CD4-positive, alpha-beta T cell treated with Interleukin-4 for 1 hour (primary cell): ENCODE results near the gene S100A16.
A peak's percentile ranks its signal among the peaks of the same experiment; 100 is the strongest.
"Not testable (repeated sequence)": the region's sequence is repeated elsewhere in the genome, so short reads cannot be mapped to it uniquely, and the experiment has no call there.

ENCODE experiments used
- DNase-seq, 2 donors: peaks; one replicate each; pipeline ENCODE4 v3.0.0-alpha.2; 2020 to 2022

The S100A16 gene

GRCh38 chr1:153614189-153614900 is 1.4 kb upstream of the S100A16 start:
- no peak for DNase-seq

GRCh38 chr1:153613406-153613805 is 469 bp upstream of the S100A16 start:
- DNase-seq = no peak

- DNase-seq = no peak
Observed at GRCh38 chr1:153612111-153612754, 704 bp downstream of the S100A16 start.

GRCh38 chr1:153611356-153611755 is 1.6 kb downstream of the S100A16 start:
- no peak for DNase-seq

- DNase-seq = no peak
Observed at GRCh38 chr1:153610811-153611301, 2.1 kb downstream of the S100A16 start.

- no peak for DNase-seq
Observed at GRCh38 chr1:153610334-153610733, 2.6 kb downstream of the S100A16 start.

GRCh38 chr1:153609585-153609907 is 3.4 kb downstream of the S100A16 start:
- no peak for DNase-seq

- DNase-seq = no peak
Observed at GRCh38 chr1:153608742-153609584, 4.0 kb downstream of the S100A16 start.

- no peak for DNase-seq
Observed at GRCh38 chr1:153608089-153608682, 4.8 kb downstream of the S100A16 start.

GRCh38 chr1:153607381-153607780 is 5.6 kb downstream of the S100A16 start:
- DNase-seq = no peak

- DNase-seq = no peak
Observed at GRCh38 chr1:153606194-153606593, 6.7 kb downstream of the S100A16 start.

GRCh38 chr1:153602749-153603148 is 10.2 kb downstream of the S100A16 start:
- no peak for DNase-seq

- DNase-seq = no peak
Observed at GRCh38 chr1:153599847-153600246, 13.1 kb downstream of the S100A16 start.

- peak; percentile 21 to 78 for DNase-seq
Observed at GRCh38 chr1:153598309-153599172, 14.4 kb downstream of the S100A16 start.

- DNase-seq = peak in 1 of 2 donors; percentile 15
Observed at GRCh38 chr1:153597206-153597605, 15.7 kb downstream of the S100A16 start.

GRCh38 chr1:153592748-153593147 is 20.2 kb downstream of the S100A16 start:
- DNase-seq = no peak

- no peak for DNase-seq
Observed at GRCh38 chr1:153588482-153588881, 24.5 kb downstream of the S100A16 start.

- DNase-seq = not testable (repeated sequence)
Observed at GRCh38 chr1:153588033-153588432, 24.9 kb downstream of the S100A16 start.

GRCh38 chr1:153587314-153587713 is 25.6 kb downstream of the S100A16 start:
- no peak for DNase-seq

GRCh38 chr1:153586347-153586746 is 26.6 kb downstream of the S100A16 start:
- no peak for DNase-seq

- no peak for DNase-seq
Observed at GRCh38 chr1:153585006-153585405, 27.9 kb downstream of the S100A16 start.

GRCh38 chr1:153583976-153584375 is 29.0 kb downstream of the S100A16 start:
- no peak for DNase-seq
